Thyroid gland (tissue), 4 donors: ENCODE results near the gene HIVEP2. TPM values are rescaled to one million over a fixed set of nuclear protein-coding genes. Genes with fewer than 3 reads are reported as not detected.

ENCODE experiments used
- DNase-seq, 2 donors: peaks; one replicate each; pipeline ENCODE4 v3.0.0-alpha.2; 2019
- H3K27ac ChIP-seq, 3 donors: fragments of 200-600 bp; sonication (generic); 1 replicate in 2 of 3; 2 replicates in 1 of 3; pipeline ENCODE4 v1.5.1; 2016 to 2019; ENCODE audit warnings: mild to moderate bottlenecking in 1 of 3, moderate library complexity in 1 of 3
- H3K27me3 ChIP-seq: fragments of 200-600 bp; sonication (generic); one replicate; pipeline ENCODE4 v1.5.1; 2019
- H3K36me3 ChIP-seq, 2 donors: fragments of 200-600 bp; sonication (generic); one replicate each; pipeline ENCODE4 v1.5.1; 2016 to 2019
- H3K4me1 ChIP-seq, 2 donors: fragments of 200-600 bp; sonication (generic); one replicate each; pipeline ENCODE4 v1.5.1; 2017 to 2019
- H3K4me3 ChIP-seq, 3 donors: fragments of 200-600 bp; sonication (generic); replicated peaks in 1 of 3; 1 replicate in 2 of 3; 2 replicates in 1 of 3; pipeline ENCODE4 v1.5.1; 2016; ENCODE audit warnings: mild to moderate bottlenecking in 1 of 3
- H3K9me3 ChIP-seq: fragments of 200-600 bp; sonication (generic); one replicate; pipeline ENCODE4 v1.5.1; 2017
- CTCF ChIP-seq, 6 experiments: fragments of 200-600 bp in 3 of 6; fragments of 450-650 bp in 3 of 6; sonication (generic) in 3 of 6; IDR thresholded peaks; one replicate each; pipeline ENCODE4 v1.5.1; 2016 to 2019; ENCODE audit warnings: antibody characterized with exemption in 6 of 6, mild to moderate bottlenecking in 2 of 6, inconsistent platforms in 1 of 6, moderate library complexity in 1 of 6
- POLR2A ChIP-seq, 2 donors: fragments of 450-650 bp; IDR thresholded peaks; one replicate each; pipeline ENCODE4 v1.6.1; 2017; ENCODE audit warnings: antibody characterized with exemption in 2 of 2, mild to moderate bottlenecking in 2 of 2, moderate library complexity in 1 of 2
- WGBS, 2 donors: methylation state at CpG; one replicate each; pipeline ENCODE4 v1.1.5; 2017; 5-methylcytosine and 5-hydroxymethylcytosine counted together
- intact Hi-C: fragments of 100-400 bp; cut with DNase I; formaldehyde crosslinking; loops from one replicate; pipeline ENCODE4 v1.15.1; 2023
- total RNA-seq, 4 donors: library from RNA; depleted of rRNA; stranded (reverse); fragments of >200 nt; gene quantifications; one replicate each; pipeline ENCODE4 v1.2.3, GENCODE V29; 2016

The HIVEP2 gene
- total RNA-seq, 4 donors from 2014 or later, result 23.3 to 41.8 (median 26.4) TPM

DNA sequence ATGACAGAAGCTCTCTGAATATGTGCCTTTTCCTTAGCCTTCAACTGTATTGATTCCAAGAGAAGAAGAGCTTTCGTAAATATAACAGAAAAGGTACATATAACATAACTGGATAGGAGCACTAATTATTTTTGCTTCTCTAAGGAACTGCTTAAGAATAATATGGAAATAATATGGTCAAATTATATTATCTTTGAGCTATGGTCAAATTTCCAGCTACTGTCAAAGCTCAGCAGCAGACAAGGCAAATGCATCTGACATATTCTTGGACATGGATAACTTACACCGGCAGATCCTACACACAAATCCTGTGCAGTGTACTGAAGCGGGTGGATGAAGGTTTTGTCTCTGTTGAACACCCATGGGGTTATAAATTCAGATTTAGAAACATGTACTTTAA, 150.6 kb downstream of the HIVEP2 start:
- no peaks in the 10 kb centered on the region for H3K9me3 ChIP-seq
- no peak overlapping the region for H3K27ac ChIP-seq
- no peaks in the 10 kb centered on the region for H3K27me3 ChIP-seq
- no peak overlapping the region for H3K4me3 ChIP-seq
- H3K4me1 ChIP-seq, result peaks cover 10 to 12% of the 10 kb centered on the region in 2 donors
- no peak for DNase-seq
- no peaks in the 10 kb centered on the region for H3K36me3 ChIP-seq
- WGBS, 2 donors, result 93 to 97% methylated on average over 3 of the region's 3 CpGs
- intact Hi-C loops, result no loop called here
- TF ChIP-seq CTCF (IDR thresholded peaks at IDR 0.05) (no peak), POLR2A (IDR thresholded peaks at IDR 0.05) (no peak)

- H3K9me3 ChIP-seq, result no peaks in the 10 kb centered on the region
- no peak overlapping the region for H3K4me3 ChIP-seq
- H3K4me1 ChIP-seq, result no peaks in the 10 kb centered on the region
- H3K27me3 ChIP-seq, result no peaks in the 10 kb centered on the region
- 96% methylated on average over 1 of the region's 1 CpG for WGBS, 2 donors
- no peak for DNase-seq
- H3K27ac ChIP-seq, result no peak overlapping the region
- intact Hi-C loops, result no loop called here
- no peaks in the 10 kb centered on the region for H3K36me3 ChIP-seq
- TF ChIP-seq CTCF (IDR thresholded peaks at IDR 0.05), result no peak
- no peak for TF ChIP-seq POLR2A (IDR thresholded peaks at IDR 0.05)
Observed at GRCh38 chr6:142790257-142790656, 154.7 kb downstream of the HIVEP2 start.

DNA sequence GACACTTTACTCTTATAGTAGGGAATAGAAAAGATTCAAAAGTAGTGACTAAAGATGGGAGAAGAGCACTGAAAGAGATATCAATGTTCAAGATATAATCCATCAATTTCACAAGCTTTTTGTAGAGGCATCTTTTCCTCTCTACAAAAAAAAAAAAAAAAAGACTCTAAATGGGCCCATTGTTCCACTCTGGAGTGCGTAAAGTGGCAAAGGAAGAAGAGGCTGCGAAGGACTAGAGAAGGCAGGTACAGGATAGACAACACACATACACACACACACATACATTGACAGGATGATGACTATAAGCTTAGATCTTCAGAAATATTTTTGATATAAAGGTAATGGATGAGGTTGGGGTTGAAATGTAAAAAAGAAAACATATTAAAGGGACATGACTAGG, 157.6 kb downstream of the HIVEP2 start:
- intact Hi-C loops, result no loop called here
- WGBS, 2 donors, result 87 to 98% methylated on average over 2 of the region's 2 CpGs

GRCh38 chr6:142786476-142786875, 158.5 kb downstream of the HIVEP2 start:
- TF ChIP-seq POLR2A (IDR thresholded peaks at IDR 0.05) (no peak), CTCF (IDR thresholded peaks at IDR 0.05) (no peak)
- intact Hi-C loops, result no loop called here

More for the DNA sequence above, 157.6 kb downstream of the HIVEP2 start:
- TF ChIP-seq CTCF (IDR thresholded peaks at IDR 0.05), result no peak
- TF ChIP-seq POLR2A (IDR thresholded peaks at IDR 0.05), result no peak
- no peak for DNase-seq
- Histone ChIP-seq H3K27me3 (no peaks in the 10 kb centered on the region), H3K4me1 (peaks cover 0 to 7% of the 10 kb centered on the region in 2 donors), H3K4me3 (no peak overlapping the region), H3K9me3 (no peaks in the 10 kb centered on the region), H3K27ac (no peak overlapping the region), H3K36me3 (no peaks in the 10 kb centered on the region)

GRCh38 chr6:142784344-142784743, 160.6 kb downstream of the HIVEP2 start:
- intact Hi-C loops, result no loop called here
- TF ChIP-seq POLR2A (IDR thresholded peaks at IDR 0.05), result no peak
- no peak for TF ChIP-seq CTCF (IDR thresholded peaks at IDR 0.05)
- DNase-seq, result peak; percentile 21 to 38
- H3K4me1 ChIP-seq, result peaks cover 0 to 7% of the 10 kb centered on the region in 2 donors
- H3K4me3 ChIP-seq, result no peak overlapping the region
- no peaks in the 10 kb centered on the region for H3K36me3 ChIP-seq
- no peaks in the 10 kb centered on the region for H3K27me3 ChIP-seq
- WGBS, 2 donors, result 53 to 54% methylated on average over 3 of the region's 3 CpGs
- no peaks in the 10 kb centered on the region for H3K9me3 ChIP-seq
- H3K27ac ChIP-seq, result no peak overlapping the region

More at GRCh38 chr6:142786476-142786875, 158.5 kb downstream of the HIVEP2 start:
- DNase-seq, result no peak
- no peaks in the 10 kb centered on the region for H3K36me3 ChIP-seq
- peaks cover 0 to 7% of the 10 kb centered on the region in 2 donors for H3K4me1 ChIP-seq
- no peaks in the 10 kb centered on the region for H3K27me3 ChIP-seq
- H3K27ac ChIP-seq, result no peak overlapping the region
- H3K4me3 ChIP-seq, result no peak overlapping the region
- H3K9me3 ChIP-seq, result no peaks in the 10 kb centered on the region
